DMS53 (cell line): ENCODE results near the gene CCDC134.
A peak's percentile ranks its signal among the peaks of the same experiment; 100 is the strongest.
"Not testable (repeated sequence)": the region's sequence is repeated elsewhere in the genome, so short reads cannot be mapped to it uniquely, and the experiment has no call there.

Experiments
- DNase-seq: peaks from one replicate; lab custom pipeline; 2025; lab: John Stamatoyannopoulos, UW

The CCDC134 gene

GRCh38 chr22:41825376-41825775, 24.9 kb downstream of the CCDC134 start:
- no peak for DNase-seq

DNA sequence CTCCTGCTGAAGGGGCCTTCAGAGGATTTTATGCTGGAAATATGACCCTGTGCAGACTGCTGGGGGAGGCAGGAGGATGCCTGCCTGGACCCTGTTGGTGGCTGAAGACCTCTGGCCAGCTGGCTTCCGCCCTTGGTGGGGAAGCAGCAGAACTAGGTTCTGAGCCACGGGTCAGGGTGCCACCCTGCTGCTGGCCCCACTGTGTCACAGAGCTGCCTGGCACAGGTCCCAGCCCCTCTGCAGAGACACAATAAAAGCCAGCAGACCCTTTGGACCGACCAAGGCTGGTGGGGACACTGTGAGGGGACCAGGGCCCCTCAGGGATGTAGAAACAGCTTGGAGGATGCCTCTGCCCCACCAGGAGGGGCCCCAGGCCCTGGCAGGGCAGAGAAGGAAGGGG, 25.5 kb downstream of the CCDC134 start:
- DNase-seq: no peak

- DNase-seq: peak; percentile 8
These were observed 26.2 kb downstream of the CCDC134 start for GRCh38 chr22:41826430-41827383.

DNA sequence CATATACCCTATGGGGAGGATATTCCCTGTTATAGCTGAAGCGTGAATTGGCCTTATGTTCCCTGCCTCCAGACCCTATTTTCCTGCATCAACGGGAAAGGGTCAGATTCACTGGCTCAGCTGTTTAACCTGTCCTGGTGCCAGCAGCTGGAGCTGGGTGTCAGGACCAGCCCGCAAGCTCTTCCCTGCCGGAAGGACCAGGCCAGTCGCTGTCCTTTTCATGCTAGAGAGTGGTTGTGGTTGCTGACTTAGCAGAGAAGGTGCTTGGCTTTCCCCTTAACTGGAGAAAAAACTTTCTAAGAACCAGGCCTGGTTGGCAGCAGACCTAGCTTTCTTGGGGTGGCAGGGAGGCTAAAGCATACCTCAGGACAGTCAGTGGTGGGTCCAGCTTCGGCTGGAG, 27.2 kb downstream of the CCDC134 start:
- DNase-seq: no peak

- DNase-seq: peak; percentile 88
These were observed 28.0 kb downstream of the CCDC134 start for GRCh38 chr22:41828516-41828915.

DNA sequence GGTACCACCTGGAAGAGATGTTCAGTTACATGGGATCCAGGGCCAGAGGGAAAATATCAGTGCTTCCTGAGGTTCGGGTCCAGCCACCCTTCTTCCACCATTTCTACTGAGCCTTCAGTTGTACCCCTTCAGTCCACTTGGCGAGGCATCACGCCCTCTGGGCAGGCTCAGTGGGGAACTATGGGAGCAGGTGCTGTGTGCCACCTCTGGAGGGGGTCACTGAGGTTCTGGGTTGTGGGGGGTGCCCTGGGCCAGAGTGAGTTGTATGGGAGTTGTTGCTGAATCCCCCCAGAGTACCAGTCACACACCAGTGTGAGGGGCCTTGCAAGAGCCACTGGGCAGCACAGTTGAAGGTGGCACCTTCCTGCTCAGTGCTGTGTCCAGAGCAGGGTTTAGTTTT, 29.7 kb downstream of the CCDC134 start:
- DNase-seq: peak; percentile 23

- peak; percentile 14 for DNase-seq
These were observed 30.9 kb downstream of the CCDC134 start for GRCh38 chr22:41831383-41831782.

- peak; percentile 45 for DNase-seq
These were observed 31.5 kb downstream of the CCDC134 start for GRCh38 chr22:41831828-41832552.

DNA sequence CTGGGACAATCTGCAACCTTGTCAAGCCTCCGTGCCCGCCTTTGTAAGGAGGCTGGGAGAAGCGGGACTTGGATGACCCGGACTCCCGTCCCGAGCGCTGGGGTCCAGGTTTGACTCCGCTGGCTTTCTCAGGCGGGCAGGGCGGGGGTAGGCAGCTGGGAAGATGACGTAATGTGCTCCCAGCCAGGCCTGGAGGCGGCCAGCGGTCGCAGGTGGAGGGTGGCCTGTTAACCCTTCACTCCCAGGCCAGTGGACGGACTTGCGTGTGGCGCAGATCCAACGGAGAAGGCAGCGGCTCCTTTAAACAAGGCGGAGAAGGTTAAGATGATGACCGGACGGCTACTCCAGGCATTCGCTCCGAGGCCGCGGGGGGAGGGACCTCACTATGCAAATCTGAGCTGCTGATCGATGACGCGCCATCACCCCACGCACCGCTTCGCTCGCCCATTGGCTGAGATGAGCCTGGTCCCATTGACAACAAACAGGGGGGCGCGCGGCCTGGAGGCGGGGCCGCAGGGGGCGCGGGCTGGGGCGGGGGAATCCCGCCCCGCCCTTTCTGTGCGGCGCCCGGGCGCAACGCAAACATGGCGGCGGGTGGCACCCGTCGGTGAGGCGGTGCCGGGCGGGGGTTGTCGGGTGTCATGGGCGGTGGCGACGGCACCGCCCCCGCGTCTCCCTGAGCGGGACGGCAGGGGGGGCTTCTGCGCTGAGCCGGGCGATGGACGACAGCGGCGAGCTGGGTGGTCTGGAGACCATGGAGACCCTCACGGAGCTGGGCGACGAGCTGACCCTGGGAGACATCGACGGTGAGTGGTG, 32.3 kb downstream of the CCDC134 start, which contains the start of gene SREBF2:
TSS of gene SREBF2 (plus strand) at position 553 of the 816 bp plus-strand sequence. CDS start at position 719, 166 bp downstream.
- peak; percentile 99 for DNase-seq

DNA sequence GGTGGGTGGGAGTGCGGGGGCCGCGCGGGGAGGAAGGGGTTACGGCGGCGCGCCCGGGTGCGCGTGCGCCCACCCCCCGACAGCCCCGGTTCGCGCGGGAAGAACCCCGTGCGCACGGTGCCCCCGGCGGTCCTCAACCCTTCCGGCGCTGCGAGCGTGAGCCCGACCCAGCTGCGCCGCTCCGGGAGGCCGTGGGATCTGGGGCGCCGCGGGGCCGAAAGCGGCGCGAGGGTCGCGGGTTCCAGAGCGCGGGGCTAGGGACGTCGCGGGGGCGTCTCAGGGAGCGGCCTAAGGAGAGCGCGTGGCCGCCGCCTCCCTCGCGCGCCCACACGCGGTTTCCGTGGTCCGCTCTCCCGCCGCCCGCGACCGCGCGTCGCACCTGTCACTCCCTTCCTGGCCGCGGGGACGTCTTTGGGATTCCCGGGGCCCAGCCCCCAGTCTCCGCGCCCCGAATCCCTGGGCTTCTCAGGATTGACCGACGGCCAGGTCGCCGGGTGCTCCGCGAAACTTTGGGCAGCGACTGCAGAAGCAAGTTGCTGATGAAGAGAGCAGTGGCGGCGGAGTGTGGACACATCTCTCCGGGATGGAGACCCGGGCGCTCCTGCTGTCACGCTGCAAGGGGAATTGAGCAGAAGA, 33.0 kb downstream of the CCDC134 start:
- peak; percentile 60 for DNase-seq

- peak; percentile 24 for DNase-seq
These were observed 33.8 kb downstream of the CCDC134 start for GRCh38 chr22:41834005-41834944.

DNA sequence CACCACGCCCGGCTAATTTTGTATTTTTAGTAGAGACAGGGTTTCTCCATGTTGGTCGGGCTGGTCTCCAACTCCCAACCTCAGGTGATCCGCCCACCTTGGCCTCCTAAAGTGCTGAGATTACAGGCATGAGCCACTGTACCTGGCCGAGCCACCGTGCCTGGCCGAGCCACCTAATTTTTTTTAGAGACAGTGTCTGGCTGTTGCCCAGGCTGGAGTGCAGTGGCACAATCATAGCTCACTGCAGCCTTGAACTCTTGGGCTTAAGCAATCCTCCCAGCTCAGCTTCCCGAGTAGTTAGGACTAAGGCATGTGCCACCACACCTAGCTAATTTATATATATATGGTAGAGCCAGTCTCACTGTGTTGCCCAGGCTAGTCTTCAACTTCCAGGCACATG, 35.0 kb downstream of the CCDC134 start:
- DNase-seq: not testable (repeated sequence)

DNA sequence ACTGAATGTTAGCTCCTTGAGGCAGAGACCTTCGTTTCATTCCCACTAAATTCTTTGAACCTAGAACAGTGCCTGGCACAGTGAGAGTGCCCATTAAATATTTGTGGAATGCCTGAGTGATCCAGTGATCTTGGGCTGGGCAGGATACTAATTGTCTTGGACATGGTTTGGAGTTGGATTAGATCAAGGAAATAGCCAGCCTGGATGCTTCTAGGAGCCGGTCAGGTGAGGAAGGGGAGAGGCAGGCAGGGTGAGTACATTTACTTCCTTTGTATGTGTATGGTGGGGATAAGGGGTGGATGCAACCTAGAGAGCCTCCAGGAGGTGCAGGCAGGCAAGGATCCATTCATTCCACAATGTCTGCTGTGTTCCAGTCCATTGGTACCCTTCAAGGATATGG, 36.1 kb downstream of the CCDC134 start:
- no peak for DNase-seq

DNA sequence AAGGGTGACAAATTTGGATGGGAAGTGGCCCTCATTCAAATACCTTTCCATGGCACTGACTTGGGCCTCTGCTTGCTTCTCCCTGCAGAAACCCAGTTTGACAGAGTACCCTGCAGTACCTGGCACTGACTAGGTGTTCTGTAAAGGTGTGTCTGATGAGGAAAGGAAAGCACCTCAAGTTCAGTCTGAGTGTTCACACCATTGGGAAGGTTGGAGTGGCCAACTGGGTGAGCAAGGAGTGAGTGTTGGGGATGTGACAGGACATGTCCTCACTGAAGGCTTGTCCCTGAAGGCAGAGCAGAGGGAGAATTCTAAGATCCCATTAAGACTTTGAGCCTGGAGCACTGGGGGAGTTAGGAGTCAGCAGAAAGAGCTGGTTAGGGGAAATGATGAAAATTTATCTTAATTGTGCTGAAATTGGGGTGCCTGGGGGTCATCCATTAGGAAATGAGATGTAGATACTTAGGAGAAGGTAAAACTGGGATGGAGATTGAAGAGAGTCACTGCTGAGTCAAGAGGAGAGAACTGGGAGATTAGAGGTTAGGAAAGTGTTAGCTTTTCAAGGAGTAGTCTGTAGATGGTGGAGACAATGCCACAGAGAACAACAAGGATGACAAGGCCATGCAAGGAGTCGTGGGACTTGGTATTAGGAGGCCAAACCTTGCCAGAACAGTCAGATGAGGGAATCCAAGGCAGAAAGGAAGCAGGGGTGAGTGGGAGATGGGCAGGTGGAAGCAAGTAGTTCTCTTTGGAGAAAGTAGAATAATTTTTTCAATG, 38.6 kb downstream of the CCDC134 start:
- no peak for DNase-seq

DNA sequence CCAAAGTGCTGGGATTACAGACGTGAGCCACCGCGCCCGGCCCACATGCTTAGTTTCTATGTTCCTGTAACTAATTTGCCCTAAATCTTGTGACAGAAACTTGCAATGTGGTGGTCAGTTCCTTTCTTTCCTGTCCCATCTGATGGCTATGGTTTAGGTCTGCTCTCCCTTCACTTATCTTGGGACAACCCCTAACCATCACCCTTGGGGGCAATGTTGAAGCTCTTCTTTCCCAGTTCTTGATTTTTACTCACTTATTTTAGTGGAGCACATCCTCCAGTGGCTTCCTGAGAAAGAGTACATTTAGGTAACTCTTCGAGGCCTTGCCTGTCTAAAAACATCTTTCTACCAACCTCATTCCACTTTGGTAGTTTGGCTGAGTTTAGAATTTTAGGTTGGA, 39.7 kb downstream of the CCDC134 start:
- no peak for DNase-seq

GRCh38 chr22:41841085-41841712, 40.7 kb downstream of the CCDC134 start:
- DNase-seq: no peak

DNA sequence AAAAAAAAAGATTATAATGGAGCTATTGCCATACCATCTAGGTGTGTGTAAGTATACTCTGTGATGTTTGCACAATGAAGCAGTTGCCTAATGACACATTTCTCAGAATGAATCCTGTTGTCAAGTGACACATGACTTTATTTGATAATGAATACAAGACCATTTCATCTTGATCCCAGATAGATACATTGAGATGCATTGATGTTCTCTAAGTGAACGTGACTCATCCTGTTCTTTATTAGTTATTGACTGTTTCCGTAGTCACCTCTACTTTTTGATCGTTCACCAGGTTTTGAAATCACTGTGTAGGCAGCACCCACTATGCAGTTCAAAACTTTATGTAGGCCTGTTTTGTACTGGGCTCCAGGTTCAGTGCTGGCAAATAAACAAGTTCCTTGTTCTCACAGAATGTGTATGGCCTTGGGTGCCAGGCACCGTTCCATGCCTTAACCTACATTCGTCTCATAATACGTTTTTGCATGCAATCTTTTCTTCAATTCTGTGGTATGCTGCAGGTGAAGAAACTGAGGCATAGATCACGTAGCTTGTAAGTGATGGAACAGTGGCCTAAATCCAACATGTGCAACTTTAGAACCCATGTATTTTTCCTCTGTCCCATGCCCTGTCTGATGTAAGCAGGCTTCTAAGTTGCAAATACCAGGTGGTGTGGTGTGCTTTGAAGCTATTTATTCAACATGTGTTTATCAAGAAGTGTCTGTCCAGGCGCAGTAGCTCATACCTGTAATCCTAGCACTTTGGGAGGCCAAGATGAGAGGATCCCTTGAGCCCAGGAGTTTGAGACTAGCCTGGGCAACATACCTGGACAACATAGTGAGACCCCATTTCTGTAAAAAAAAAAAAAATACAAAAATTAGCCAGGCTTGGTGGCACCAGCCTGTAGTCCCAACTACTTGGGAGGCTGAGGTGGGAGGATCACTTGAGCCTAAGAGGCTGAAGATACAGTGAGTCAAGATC, 42.8 kb downstream of the CCDC134 start:
- peak; percentile 23 for DNase-seq

DNA sequence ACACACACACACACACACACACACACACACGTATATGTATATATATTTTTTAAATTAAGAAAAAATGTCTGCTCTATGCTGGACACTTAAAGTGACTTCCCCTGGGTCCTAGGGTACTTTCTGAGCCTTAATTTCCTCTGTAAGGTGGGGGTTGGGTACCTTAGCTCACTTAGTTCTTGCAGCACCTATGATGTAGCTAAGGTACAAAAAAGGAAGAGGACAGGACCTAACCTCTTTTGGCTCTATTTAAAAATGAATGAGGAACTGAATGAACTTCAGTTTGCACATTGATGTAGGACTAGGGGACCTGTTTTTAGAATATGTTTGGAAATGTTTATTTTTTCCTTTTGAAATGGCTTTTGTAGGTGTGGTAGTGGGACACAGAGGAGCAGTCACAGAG, 43.6 kb downstream of the CCDC134 start:
- no peak for DNase-seq
